Measurements from ENCODE around the gene TBC1D14. TPM values are rescaled to one million over a fixed set of nuclear protein-coding genes. Genes with fewer than 3 reads are reported as not detected.
A peak's percentile ranks its signal among the peaks of the same experiment; 100 is the strongest.

Gene TBC1D14
- total and polyA plus RNA-seq, 3 donors from 2014 or later, result 78.0 to 98.8 (median 87.6) TPM

DNA sequence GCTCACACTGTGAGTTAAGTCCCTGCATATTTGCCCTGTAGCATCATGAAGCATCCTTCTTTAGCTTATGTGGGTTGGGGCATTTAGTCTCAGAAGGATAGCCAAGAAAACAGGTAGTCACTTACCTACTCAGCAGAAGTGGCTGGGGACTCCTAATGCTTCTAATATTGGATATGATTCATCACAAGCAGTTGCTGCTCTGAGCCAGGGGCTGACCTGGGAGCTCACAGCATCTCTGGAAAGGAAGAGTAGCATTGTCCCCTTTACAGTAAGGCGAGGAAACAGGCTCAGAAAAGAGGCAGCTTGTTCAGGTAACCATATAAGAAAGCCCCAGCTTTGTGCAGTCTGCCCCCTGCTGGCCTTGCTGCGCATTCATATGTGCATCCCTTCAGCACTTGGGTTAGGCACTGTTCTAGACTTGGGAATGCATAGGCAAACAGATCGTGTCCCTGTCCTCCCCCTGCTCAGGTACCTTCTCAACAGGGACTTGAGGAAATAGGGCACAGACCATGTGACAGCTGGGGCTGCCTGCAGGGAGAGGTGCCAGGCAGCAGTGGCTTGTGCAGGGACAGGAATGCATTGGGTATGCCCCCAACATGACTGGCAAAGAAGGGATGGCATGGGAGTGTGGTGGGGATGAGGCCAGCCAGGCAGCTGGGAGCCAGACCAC, 35.7 kb upstream of the TBC1D14 start:
- no peaks in the 10 kb centered on the region for H3K9me3 ChIP-seq
- H3K36me3 ChIP-seq (ENCODE audit: low read depth, missing control alignments), result no peaks in the 10 kb centered on the region
- no peak overlapping the region for H3K27ac ChIP-seq
- no peak overlapping the region for H3K4me3 ChIP-seq
- H3K4me1 ChIP-seq, result no peaks in the 10 kb centered on the region
- DNase-seq, result peak; percentile 85
- intact Hi-C loops (cut with DNase I; ENCODE audit: low total_unique reads), result loop anchor here (5.0 kb wide), 1 partner anchor 152 kb away; no protein-coding TSS in a partner anchor
- WGBS, 2 donors, result 68 to 70% methylated on average over 3 of the region's 3 CpGs
- TF ChIP-seq, protein P1, sequence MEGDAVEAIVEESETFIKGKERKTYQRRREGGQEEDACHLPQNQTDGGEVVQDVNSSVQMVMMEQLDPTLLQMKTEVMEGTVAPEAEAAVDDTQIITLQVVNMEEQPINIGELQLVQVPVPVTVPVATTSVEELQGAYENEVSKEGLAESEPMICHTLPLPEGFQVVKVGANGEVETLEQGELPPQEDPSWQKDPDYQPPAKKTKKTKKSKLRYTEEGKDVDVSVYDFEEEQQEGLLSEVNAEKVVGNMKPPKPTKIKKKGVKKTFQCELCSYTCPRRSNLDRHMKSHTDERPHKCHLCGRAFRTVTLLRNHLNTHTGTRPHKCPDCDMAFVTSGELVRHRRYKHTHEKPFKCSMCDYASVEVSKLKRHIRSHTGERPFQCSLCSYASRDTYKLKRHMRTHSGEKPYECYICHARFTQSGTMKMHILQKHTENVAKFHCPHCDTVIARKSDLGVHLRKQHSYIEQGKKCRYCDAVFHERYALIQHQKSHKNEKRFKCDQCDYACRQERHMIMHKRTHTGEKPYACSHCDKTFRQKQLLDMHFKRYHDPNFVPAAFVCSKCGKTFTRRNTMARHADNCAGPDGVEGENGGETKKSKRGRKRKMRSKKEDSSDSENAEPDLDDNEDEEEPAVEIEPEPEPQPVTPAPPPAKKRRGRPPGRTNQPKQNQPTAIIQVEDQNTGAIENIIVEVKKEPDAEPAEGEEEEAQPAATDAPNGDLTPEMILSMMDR (IDR thresholded peaks at IDR 0.05), result peak; percentile 75 to 87 (median 85)
- TF ChIP-seq POLR2A (IDR thresholded peaks at IDR 0.05), result no peak
- no peaks in the 10 kb centered on the region for H3K27me3 ChIP-seq

DNA sequence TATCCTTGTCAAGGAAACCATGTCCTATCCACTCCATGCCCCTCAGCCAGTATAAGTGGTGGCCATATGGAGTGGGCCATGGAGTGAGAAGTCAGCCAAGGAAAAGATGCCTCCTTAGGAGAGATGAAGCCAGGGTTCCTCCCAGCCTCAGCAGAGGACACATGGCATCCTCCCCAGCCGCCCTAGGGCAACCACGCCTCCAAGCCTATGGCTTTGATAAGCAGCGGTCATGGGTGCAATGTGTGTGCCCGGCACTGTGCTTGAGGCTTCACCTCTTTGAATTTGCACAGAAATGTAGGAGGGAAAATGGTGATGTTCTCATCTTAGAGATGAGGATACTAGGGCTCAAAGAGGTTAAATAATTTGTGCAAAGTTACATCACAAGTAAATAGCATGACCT, 34.6 kb upstream of the TBC1D14 start:
- Histone ChIP-seq H3K27me3 (no peaks in the 10 kb centered on the region), H3K27ac (no peak overlapping the region), H3K4me1 (no peaks in the 10 kb centered on the region), H3K4me3 (no peak overlapping the region), H3K36me3 (ENCODE audit: low read depth, missing control alignments) (no peaks in the 10 kb centered on the region), H3K9me3 (no peaks in the 10 kb centered on the region)
- 88 to 100% methylated on average over 3 to 4 of the region's 4 CpGs for WGBS, 2 donors
- intact Hi-C loops (cut with DNase I; ENCODE audit: low total_unique reads), result loop anchor here (5.0 kb wide), 1 partner anchor 153 kb away; no protein-coding TSS in a partner anchor
- no peak for DNase-seq
- TF ChIP-seq, protein P1 (IDR thresholded peaks at IDR 0.05), result no peak
- no peak for TF ChIP-seq POLR2A (IDR thresholded peaks at IDR 0.05)

DNA sequence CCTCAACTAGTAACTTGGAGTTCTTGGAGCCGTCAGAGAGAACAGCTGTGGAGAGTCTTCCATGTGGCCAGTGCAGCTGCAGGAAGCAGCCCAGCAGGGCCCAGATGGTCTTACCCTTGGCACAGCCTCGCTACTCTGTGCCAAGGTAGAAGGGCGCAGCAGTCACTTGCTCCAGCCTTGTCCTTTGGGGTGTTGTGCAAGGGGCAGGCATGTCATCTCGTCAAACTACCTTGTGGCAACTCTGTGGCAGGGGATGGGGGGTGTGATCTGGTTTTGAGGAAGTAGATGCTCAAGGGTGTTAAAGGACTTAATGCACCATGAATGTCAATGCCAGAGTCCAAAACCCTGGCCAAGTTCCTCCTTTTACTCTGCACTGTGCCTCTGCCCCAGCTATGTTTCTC, 34.2 kb upstream of the TBC1D14 start:
- 58 to 77% methylated on average over 3 to 4 of the region's 4 CpGs for WGBS, 2 donors
- DNase-seq, result no peak
- Histone ChIP-seq H3K9me3 (no peaks in the 10 kb centered on the region), H3K27ac (no peak overlapping the region), H3K36me3 (ENCODE audit: low read depth, missing control alignments) (no peaks in the 10 kb centered on the region), H3K27me3 (no peaks in the 10 kb centered on the region), H3K4me1 (no peaks in the 10 kb centered on the region), H3K4me3 (no peak overlapping the region)
- TF ChIP-seq, protein P1 (IDR thresholded peaks at IDR 0.05), result no peak
- TF ChIP-seq POLR2A (IDR thresholded peaks at IDR 0.05), result no peak
- intact Hi-C loops (cut with DNase I; ENCODE audit: low total_unique reads), result no loop called here

DNA sequence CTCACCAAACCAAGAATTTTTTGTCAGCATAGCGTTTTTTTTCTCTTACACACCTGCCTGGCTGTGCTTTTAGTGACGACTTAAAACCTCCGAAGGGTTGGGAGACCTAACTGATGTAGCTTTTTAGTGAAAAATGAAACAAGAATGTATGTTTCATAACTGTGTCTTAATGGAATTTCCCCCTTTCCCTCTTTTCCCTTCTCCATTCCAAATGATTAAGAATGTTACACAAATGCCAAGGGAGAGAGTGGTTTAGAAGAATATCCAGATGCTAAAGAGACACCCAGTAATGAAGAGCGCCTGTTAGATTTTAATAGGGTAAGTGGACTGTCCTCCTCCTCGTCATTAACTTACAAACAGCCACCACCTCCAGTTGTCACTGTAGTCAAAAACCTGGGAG, 33.2 kb upstream of the TBC1D14 start:
- no peak for DNase-seq
- Histone ChIP-seq H3K9me3 (no peaks in the 10 kb centered on the region), H3K27ac (no peak overlapping the region), H3K4me1 (no peaks in the 10 kb centered on the region), H3K36me3 (ENCODE audit: low read depth, missing control alignments) (no peaks in the 10 kb centered on the region), H3K4me3 (no peak overlapping the region), H3K27me3 (no peaks in the 10 kb centered on the region)
- 92 to 94% methylated on average over 5 of the region's 5 CpGs for WGBS, 2 donors
- TF ChIP-seq, protein P1 (IDR thresholded peaks at IDR 0.05), result no peak
- TF ChIP-seq POLR2A (IDR thresholded peaks at IDR 0.05), result no peak
- intact Hi-C loops (cut with DNase I; ENCODE audit: low total_unique reads), result no loop called here

DNA sequence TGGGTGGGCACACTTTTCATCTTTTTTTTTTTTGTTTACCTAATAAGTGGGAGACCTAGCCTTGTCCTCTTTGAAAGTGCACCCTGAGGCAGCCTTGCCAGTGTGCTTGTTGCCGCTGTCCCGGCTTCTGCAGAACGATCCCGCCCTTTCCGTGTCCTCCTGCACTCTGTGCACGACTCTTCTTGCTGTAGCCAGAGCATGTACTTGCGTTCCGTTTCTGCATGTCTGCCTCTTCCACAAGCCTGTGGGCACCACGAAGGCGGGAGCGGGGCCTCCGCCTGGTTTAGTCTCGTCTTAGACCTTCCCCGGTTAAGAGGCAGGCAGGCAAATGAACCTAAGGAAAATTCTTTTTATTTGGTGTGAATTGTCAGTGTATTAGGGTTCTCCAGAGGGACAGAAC, 32.6 kb upstream of the TBC1D14 start:
- WGBS, 2 donors, result 94 to 96% methylated on average over 14 of the region's 14 CpGs

More for the DNA sequence above, 32.6 kb upstream of the TBC1D14 start:
- no peaks in the 10 kb centered on the region for H3K4me1 ChIP-seq
- no peaks in the 10 kb centered on the region for H3K36me3 ChIP-seq (ENCODE audit: low read depth, missing control alignments)
- intact Hi-C loops (cut with DNase I; ENCODE audit: low total_unique reads), result no loop called here
- no peak overlapping the region for H3K27ac ChIP-seq
- no peaks in the 10 kb centered on the region for H3K9me3 ChIP-seq
- no peak overlapping the region for H3K4me3 ChIP-seq
- no peaks in the 10 kb centered on the region for H3K27me3 ChIP-seq
- no peak for DNase-seq
- TF ChIP-seq POLR2A (IDR thresholded peaks at IDR 0.05), result no peak
- TF ChIP-seq, protein P1 (IDR thresholded peaks at IDR 0.05), result no peak

All from testis (tissue), 3 donors.